Testis (tissue), 2 donors: ENCODE data around the gene LIMA1.

Experiments used
- POLR2A ChIP-seq: fragments of 450-650 bp; IDR thresholded peaks from one replicate; pipeline ENCODE4 v1.6.1; 2017; ENCODE audit warnings: antibody characterized with exemption, mild to moderate bottlenecking, moderate library complexity
- TF ChIP-seq, protein P1 (sequence below), 3 experiments: fragments of 450-650 bp in 2 of 3; fragments of 200-600 bp in 1 of 3; sonication (generic) in 1 of 3; IDR thresholded peaks; one replicate each; pipeline ENCODE4 v1.5.1; 2016 to 2019; ENCODE audit warnings: antibody characterized with exemption in 3 of 3, mild to moderate bottlenecking in 2 of 3, moderate library complexity in 1 of 3

GRCh38 chr12:50297996-50298395 is 14.7 kb upstream of the LIMA1 start:
- TF ChIP-seq, protein P1, sequence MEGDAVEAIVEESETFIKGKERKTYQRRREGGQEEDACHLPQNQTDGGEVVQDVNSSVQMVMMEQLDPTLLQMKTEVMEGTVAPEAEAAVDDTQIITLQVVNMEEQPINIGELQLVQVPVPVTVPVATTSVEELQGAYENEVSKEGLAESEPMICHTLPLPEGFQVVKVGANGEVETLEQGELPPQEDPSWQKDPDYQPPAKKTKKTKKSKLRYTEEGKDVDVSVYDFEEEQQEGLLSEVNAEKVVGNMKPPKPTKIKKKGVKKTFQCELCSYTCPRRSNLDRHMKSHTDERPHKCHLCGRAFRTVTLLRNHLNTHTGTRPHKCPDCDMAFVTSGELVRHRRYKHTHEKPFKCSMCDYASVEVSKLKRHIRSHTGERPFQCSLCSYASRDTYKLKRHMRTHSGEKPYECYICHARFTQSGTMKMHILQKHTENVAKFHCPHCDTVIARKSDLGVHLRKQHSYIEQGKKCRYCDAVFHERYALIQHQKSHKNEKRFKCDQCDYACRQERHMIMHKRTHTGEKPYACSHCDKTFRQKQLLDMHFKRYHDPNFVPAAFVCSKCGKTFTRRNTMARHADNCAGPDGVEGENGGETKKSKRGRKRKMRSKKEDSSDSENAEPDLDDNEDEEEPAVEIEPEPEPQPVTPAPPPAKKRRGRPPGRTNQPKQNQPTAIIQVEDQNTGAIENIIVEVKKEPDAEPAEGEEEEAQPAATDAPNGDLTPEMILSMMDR (IDR thresholded peaks at IDR 0.05): no peak
- no peak for TF ChIP-seq POLR2A
